ENCODE data around the gene INO80. TPM values are rescaled to one million over a fixed set of nuclear protein-coding genes. Genes with fewer than 3 reads are reported as not detected.
"Not testable (repeated sequence)": the region's sequence is repeated elsewhere in the genome, so short reads cannot be mapped to it uniquely, and the experiment has no call there.

Gene INO80
- total RNA-seq, 2 donors from 2014 or later: 14.0 to 34.3 TPM

GRCh38 chr15:40957041-40957555, 159.0 kb downstream of the INO80 start:
- Histone ChIP-seq H3K27ac (peak overlapping the region in 3 of 4 donors; percentile 40 to 44 (median 41)), H3K36me3 (replicated peaks in 1 of 2; ENCODE audit: insufficient read depth in 1 of 2, low read depth in 2 of 2) (no peaks in the 10 kb centered on the region), H3K4me1 (peaks cover 58% of the 10 kb centered on the region), H3K27me3 (no peaks in the 10 kb centered on the region), H3K9me3 (no peaks in the 10 kb centered on the region), H3K4me3 (no peak overlapping the region)
- no peak for DNase-seq
- ATAC-seq: no peak
- intact Hi-C loops (cut with DNase I): no loop called here
- 82 to 88% methylated on average over 4 of the region's 4 CpGs for WGBS, 2 donors
- TF ChIP-seq CTCF (IDR thresholded peaks at IDR 0.05): no peak
- no peak for TF ChIP-seq POLR2A (IDR thresholded peaks at IDR 0.05)

GRCh38 chr15:40956541-40956982, 159.5 kb downstream of the INO80 start:
- TF ChIP-seq CTCF (IDR thresholded peaks at IDR 0.05) (no peak), POLR2A (IDR thresholded peaks at IDR 0.05) (no peak)
- ATAC-seq (no peak), DNase-seq (peak in 1 of 4 donors; percentile 10)
- Histone ChIP-seq H3K4me3 (no peak overlapping the region), H3K36me3 (replicated peaks in 1 of 2; ENCODE audit: insufficient read depth in 1 of 2, low read depth in 2 of 2) (no peaks in the 10 kb centered on the region), H3K4me1 (peaks cover 59% of the 10 kb centered on the region), H3K27me3 (no peaks in the 10 kb centered on the region), H3K9me3 (no peaks in the 10 kb centered on the region), H3K27ac (peak overlapping the region in 3 of 4 donors; percentile 40 to 44 (median 41))
- 70 to 87% methylated on average over 1 to 3 of the region's 3 CpGs for WGBS, 2 donors
- intact Hi-C loops (cut with DNase I): no loop called here

- Histone ChIP-seq H3K27ac (peak overlapping the region in 1 of 4 donors; percentile 44), H3K9me3 (no peaks in the 10 kb centered on the region), H3K27me3 (no peaks in the 10 kb centered on the region), H3K4me1 (peaks cover 59% of the 10 kb centered on the region), H3K4me3 (no peak overlapping the region), H3K36me3 (replicated peaks in 1 of 2; ENCODE audit: insufficient read depth in 1 of 2, low read depth in 2 of 2) (no peaks in the 10 kb centered on the region)
- TF ChIP-seq CTCF (IDR thresholded peaks at IDR 0.05) (no peak), POLR2A (IDR thresholded peaks at IDR 0.05) (no peak)
- DNase-seq (peak in 1 of 4 donors; percentile 14), ATAC-seq (no peak)
- WGBS, 2 donors: 59 to 72% methylated on average over 1 to 2 of the region's 3 CpGs
- intact Hi-C loops (cut with DNase I): no loop called here
Observed at GRCh38 chr15:40955930-40956540, 160.0 kb downstream of the INO80 start.

GRCh38 chr15:40955141-40955903, 160.8 kb downstream of the INO80 start:
- DNase-seq (no peak), ATAC-seq (no peak)
- Histone ChIP-seq H3K4me1 (peaks cover 59% of the 10 kb centered on the region), H3K9me3 (no peaks in the 10 kb centered on the region), H3K4me3 (no peak overlapping the region), H3K27me3 (no peaks in the 10 kb centered on the region), H3K27ac (no peak overlapping the region), H3K36me3 (replicated peaks in 1 of 2; ENCODE audit: insufficient read depth in 1 of 2, low read depth in 2 of 2) (no peaks in the 10 kb centered on the region)
- 47 to 70% methylated on average over 4 to 20 of the region's 20 CpGs for WGBS, 2 donors
- no peak for TF ChIP-seq POLR2A (IDR thresholded peaks at IDR 0.05)
- no peak for TF ChIP-seq CTCF (IDR thresholded peaks at IDR 0.05)
- intact Hi-C loops (cut with DNase I): no loop called here

GRCh38 chr15:40954158-40954848, 161.8 kb downstream of the INO80 start:
- intact Hi-C loops (cut with DNase I); H3K27me3 ChIP-seq; DNase-seq; H3K36me3 ChIP-seq (replicated peaks in 1 of 2; ENCODE audit: insufficient read depth in 1 of 2, low read depth in 2 of 2); ATAC-seq; H3K9me3 ChIP-seq; H3K27ac ChIP-seq; H3K4me3 ChIP-seq: not testable (repeated sequence)
- H3K4me1 ChIP-seq: peaks cover 69% of the 10 kb centered on the region
- 41 to 51% methylated on average over 8 of the region's 8 CpGs for WGBS, 2 donors
